Thymus (tissue), 11 donors: Measurements from ENCODE around the gene PSTPIP1. TPM values are rescaled to one million over a fixed set of nuclear protein-coding genes. Genes with fewer than 3 reads are reported as not detected.
A peak's percentile ranks its signal among the peaks of the same experiment; 100 is the strongest.

Source experiments
- DNase-seq, 9 donors: peaks; one replicate each; pipeline ENCODE4 v3.0.0-alpha.2; 2013; ENCODE audit warnings: low spot score in 9 of 9, low read depth in 6 of 9, missing footprints in 1 of 9
- H3K27ac ChIP-seq, 2 donors: one replicate each; pipeline ENCODE4 v1.5.1; 2013; ENCODE audit warnings: control low read depth in 1 of 2, low read depth in 1 of 2, low read length in 1 of 2, mild to moderate bottlenecking in 1 of 2, moderate library complexity in 1 of 2
- H3K27me3 ChIP-seq, 2 donors: one replicate each; pipeline ENCODE4 v1.5.1; 2013; ENCODE audit warnings: low read length in 1 of 2; ENCODE audit not compliant: control insufficient read depth in 2 of 2, insufficient read depth in 1 of 2
- H3K36me3 ChIP-seq, 2 donors: one replicate each; pipeline ENCODE4 v1.5.1; 2013; ENCODE audit warnings: low read length in 1 of 2, mild to moderate bottlenecking in 1 of 2, moderate library complexity in 1 of 2; ENCODE audit not compliant: control insufficient read depth in 2 of 2, insufficient read depth in 2 of 2
- H3K4me1 ChIP-seq, 2 donors: one replicate each; pipeline ENCODE4 v1.5.1; 2013; ENCODE audit warnings: low read length in 2 of 2; ENCODE audit not compliant: control insufficient read depth in 2 of 2, insufficient read depth in 2 of 2
- H3K4me3 ChIP-seq, 2 donors: one replicate each; pipeline ENCODE4 v1.5.1; 2013; ENCODE audit warnings: low read length in 2 of 2, control low read depth in 1 of 2, mild to moderate bottlenecking in 1 of 2
- H3K9me3 ChIP-seq, 2 donors: one replicate each; pipeline ENCODE4 v1.5.1; 2013; ENCODE audit warnings: low read length in 1 of 2, mild to moderate bottlenecking in 1 of 2; ENCODE audit not compliant: control insufficient read depth in 2 of 2, insufficient read depth in 1 of 2
- WGBS: extraction: QIAGEN DNeasy Blood & Tissue Kit; methylation state at CpG from one replicate; pipeline ENCODE4 v1.1.7; 2013; 5-methylcytosine and 5-hydroxymethylcytosine counted together
- polyA plus RNA-seq: library from polyadenylated mRNA; stranded (reverse); fragments of 200-250 nt; gene quantifications from one replicate; pipeline ENCODE4 v1.2.3, GENCODE V29; 2013
- total RNA-seq: library from RNA; stranded (reverse); fragments of 120-200 nt; gene quantifications from one replicate; pipeline ENCODE4 v1.2.4, GENCODE V29; 2013
- donor health status: healthy.

The PSTPIP1 gene
- total and polyA plus RNA-seq, 2 donors: 16.0 to 54.8 TPM

GRCh38 chr15:77053709-77054108, 58.8 kb downstream of the PSTPIP1 start:
- 100% methylated on average over 2 of the region's 2 CpGs for WGBS
- H3K4me3 ChIP-seq: no peak overlapping the region
- H3K27me3 ChIP-seq: no peaks in the 10 kb centered on the region
- H3K27ac ChIP-seq: no peak overlapping the region
- no peaks in the 10 kb centered on the region for H3K9me3 ChIP-seq
- H3K4me1 ChIP-seq: no peaks in the 10 kb centered on the region
- peaks cover 20 to 26% of the 10 kb centered on the region in 2 donors for H3K36me3 ChIP-seq
- no peak for DNase-seq

- WGBS: 95% methylated on average over 1 of the region's 1 CpG
- Histone ChIP-seq H3K36me3 (peaks cover 10 to 13% of the 10 kb centered on the region in 2 donors), H3K9me3 (no peaks in the 10 kb centered on the region), H3K4me3 (no peak overlapping the region), H3K27ac (no peak overlapping the region), H3K4me1 (peaks cover 2 to 7% of the 10 kb centered on the region in 2 donors), H3K27me3 (no peaks in the 10 kb centered on the region)
- no peak for DNase-seq
Observed at GRCh38 chr15:77057072-77057471, 62.1 kb downstream of the PSTPIP1 start.

GRCh38 chr15:77057685-77058084, 62.8 kb downstream of the PSTPIP1 start:
- DNase-seq: no peak
- peaks cover 3 to 8% of the 10 kb centered on the region in 2 donors for H3K36me3 ChIP-seq
- H3K27me3 ChIP-seq: no peaks in the 10 kb centered on the region
- WGBS: 97% methylated on average over 4 of the region's 4 CpGs
- peaks cover 2 to 7% of the 10 kb centered on the region in 2 donors for H3K4me1 ChIP-seq
- H3K27ac ChIP-seq: no peak overlapping the region
- H3K9me3 ChIP-seq: no peaks in the 10 kb centered on the region
- H3K4me3 ChIP-seq: no peak overlapping the region

- no peaks in the 10 kb centered on the region for H3K9me3 ChIP-seq
- no peak for DNase-seq
- peaks cover 2 to 7% of the 10 kb centered on the region in 2 donors for H3K4me1 ChIP-seq
- no peak overlapping the region for H3K27ac ChIP-seq
- WGBS: 97% methylated on average over 4 of the region's 4 CpGs
- no peaks in the 10 kb centered on the region for H3K27me3 ChIP-seq
- no peak overlapping the region for H3K4me3 ChIP-seq
- H3K36me3 ChIP-seq: peaks cover 3 to 8% of the 10 kb centered on the region in 2 donors
Observed at GRCh38 chr15:77058468-77058867, 63.5 kb downstream of the PSTPIP1 start.

- DNase-seq: peak in 3 of 9 donors; percentile 28 to 59 (median 47)
- no peak overlapping the region for H3K4me3 ChIP-seq
- peaks cover 2 to 7% of the 10 kb centered on the region in 2 donors for H3K4me1 ChIP-seq
- H3K27me3 ChIP-seq: no peaks in the 10 kb centered on the region
- H3K27ac ChIP-seq: peak overlapping the region in 1 of 2 donors; percentile 72
- peaks cover 3 to 7% of the 10 kb centered on the region in 2 donors for H3K36me3 ChIP-seq
- H3K9me3 ChIP-seq: no peaks in the 10 kb centered on the region
- 57% methylated on average over 2 of the region's 2 CpGs for WGBS
Observed at GRCh38 chr15:77059786-77060361, 64.9 kb downstream of the PSTPIP1 start.

GRCh38 chr15:77060546-77060945, 65.6 kb downstream of the PSTPIP1 start:
- Histone ChIP-seq H3K27ac (no peak overlapping the region), H3K4me1 (peaks cover 2 to 7% of the 10 kb centered on the region in 2 donors)
- DNase-seq: peak in 1 of 9 donors; percentile 24

GRCh38 chr15:77063249-77063648, 68.3 kb downstream of the PSTPIP1 start:
- Histone ChIP-seq H3K4me1 (peaks cover 6 to 7% of the 10 kb centered on the region in 2 donors), H3K27ac (no peak overlapping the region)

More at GRCh38 chr15:77060546-77060945, 65.6 kb downstream of the PSTPIP1 start:
- H3K27me3 ChIP-seq: no peaks in the 10 kb centered on the region
- peaks cover 3 to 7% of the 10 kb centered on the region in 2 donors for H3K36me3 ChIP-seq
- no peaks in the 10 kb centered on the region for H3K9me3 ChIP-seq
- H3K4me3 ChIP-seq: no peak overlapping the region

GRCh38 chr15:77064063-77064462, 69.1 kb downstream of the PSTPIP1 start:
- Histone ChIP-seq H3K27ac (no peak overlapping the region), H3K4me1 (peaks cover 6 to 7% of the 10 kb centered on the region in 2 donors), H3K9me3 (no peaks in the 10 kb centered on the region), H3K27me3 (no peaks in the 10 kb centered on the region), H3K36me3 (peaks cover 0 to 3% of the 10 kb centered on the region in 2 donors), H3K4me3 (no peak overlapping the region)
- 92% methylated on average over 2 of the region's 2 CpGs for WGBS
- no peak for DNase-seq

More at GRCh38 chr15:77063249-77063648, 68.3 kb downstream of the PSTPIP1 start:
- no peaks in the 10 kb centered on the region for H3K9me3 ChIP-seq
- no peak for DNase-seq
- H3K4me3 ChIP-seq: no peak overlapping the region
- H3K36me3 ChIP-seq: no peaks in the 10 kb centered on the region
- H3K27me3 ChIP-seq: no peaks in the 10 kb centered on the region

- peaks cover 0 to 3% of the 10 kb centered on the region in 2 donors for H3K36me3 ChIP-seq
- H3K4me3 ChIP-seq: no peak overlapping the region
- peaks cover 10% of the 10 kb centered on the region in 2 donors for H3K4me1 ChIP-seq
- DNase-seq: no peak
- no peaks in the 10 kb centered on the region for H3K27me3 ChIP-seq
- WGBS: 80% methylated on average over 6 of the region's 6 CpGs
- no peaks in the 10 kb centered on the region for H3K9me3 ChIP-seq
- no peak overlapping the region for H3K27ac ChIP-seq
Observed at GRCh38 chr15:77064539-77065308, 69.8 kb downstream of the PSTPIP1 start.
